GM12873 (cell line): ENCODE results near the gene ARPC4.

Experiments
- CTCF ChIP-seq: IDR thresholded peaks from 2 replicates; pipeline ENCODE4 v1.5.1; 2012; ENCODE audit warnings: low read depth, mild to moderate bottlenecking, moderate library complexity, low read length, control low read depth; ENCODE audit not compliant: insufficient read depth; ENCODE audit errors: missing control alignments

ARPC4 gene

GRCh38 chr3:9815986-9816385, 23.1 kb downstream of the ARPC4 start:
- TF ChIP-seq CTCF = no peak

GRCh38 chr3:9817436-9817835, 24.6 kb downstream of the ARPC4 start:
- TF ChIP-seq CTCF = no peak

- TF ChIP-seq CTCF = no peak
Observed at GRCh38 chr3:9818666-9819335, 25.9 kb downstream of the ARPC4 start.

GRCh38 chr3:9820543-9820942, 27.7 kb downstream of the ARPC4 start:
- TF ChIP-seq CTCF = no peak

GRCh38 chr3:9820946-9821345, 28.1 kb downstream of the ARPC4 start:
- TF ChIP-seq CTCF = peak; percentile 24

- no peak for TF ChIP-seq CTCF
Observed at GRCh38 chr3:9825451-9826040, 32.7 kb downstream of the ARPC4 start.

GRCh38 chr3:9826815-9827573, 34.1 kb downstream of the ARPC4 start:
- TF ChIP-seq CTCF = peak; percentile 51
